HCT116 (cell line): ENCODE measurements around the gene WWOX. TPM values are rescaled to one million over a fixed set of nuclear protein-coding genes. Genes with fewer than 3 reads are reported as not detected.

ENCODE experiments used
- ATAC-seq: fragments of 200-7000 bp; cut with Tn5 transposase; 2 replicates; pipeline ENCODE4 v1.9.1; 2020; ENCODE audit warnings: mild to moderate bottlenecking, moderate library complexity
- BruUV-seq: library from RNA; stranded (reverse); fragments of 400-500 nt; replicated peaks from 2 replicates; lab custom pipeline; 2021; lab: Mats Ljungman, UMichigan
- CTCF ChIA-PET: fragments of 300-600 bp; sonication (Branson Sonifier 250); formaldehyde crosslinking; loops from one replicate; lab custom pipeline; 2021; ENCODE audit warnings: antibody characterized with exemption; lab: Charles Lee
- POLR2A ChIA-PET: fragments of 300-600, 350-600 bp; sonication (Branson Sonifier 250); formaldehyde crosslinking; loops from one replicate; lab custom pipeline; 2021; ENCODE audit warnings: antibody characterized with exemption; lab: Charles Lee
- RAD21 ChIA-PET, 2 experiments: fragments of 300-600 bp; sonication (Branson Sonifier 250); formaldehyde crosslinking; loops; one replicate each; lab custom pipeline; 2023; ENCODE audit warnings: low total read pairs in 2 of 2; ENCODE audit not compliant: uncharacterized antibody in 2 of 2, unreplicated experiment in 2 of 2, low non-redundant PET in 1 of 2; lab: Charles Lee
- DNase-seq: peaks from one replicate; pipeline ENCODE4 v3.0.0-alpha.2; 2010; ENCODE audit warnings: low read depth, low spot score
- H2AFZ ChIP-seq: fragments of 200-600 bp; shearing (Covaris generic), sonication (generic); 2 replicates; pipeline ENCODE4 v1.6.1; 2017; ENCODE audit warnings: low read depth, mixed run types, mixed read lengths, antibody characterized with exemption, low read length; ENCODE audit not compliant: poor library complexity, severe bottlenecking
- H3K27ac ChIP-seq: 2 replicates; pipeline ENCODE4 v1.5.1; 2012; ENCODE audit warnings: low read depth, low read length
- H3K27me3 ChIP-seq: fragments of 200-600 bp; sonication (generic); 2 replicates; pipeline ENCODE4 v1.6.1; 2016; ENCODE audit warnings: mixed run types, low read length, mixed read lengths; ENCODE audit not compliant: insufficient read depth
- H3K36me3 ChIP-seq, 2 experiments: fragments of 200-500 bp in 1 of 2; fragments of 200-600 bp in 1 of 2; sonication (Bioruptor generic) in 1 of 2; sonication (generic) in 1 of 2; 2 replicates each; pipeline versions ENCODE4 v1.5.1 to v1.6.1; 2014 to 2016; ENCODE audit warnings: low read length in 2 of 2, inconsistent platforms in 1 of 2, mixed read lengths in 1 of 2, mixed run types in 1 of 2; ENCODE audit not compliant: insufficient read depth in 2 of 2, control insufficient read depth in 1 of 2
- H3K4me1 ChIP-seq, 2 experiments: fragments of 200-600 bp in 1 of 2; sonication (generic) in 1 of 2; 2 replicates each; pipeline versions ENCODE4 v1.5.1 to v1.6.1; 2012 to 2017; ENCODE audit warnings: low read length in 2 of 2, inconsistent platforms in 1 of 2, mild to moderate bottlenecking in 1 of 2, mixed read lengths in 1 of 2, mixed run types in 1 of 2, moderate library complexity in 1 of 2; ENCODE audit not compliant: insufficient read depth in 2 of 2, control insufficient read depth in 1 of 2
- H3K4me2 ChIP-seq: fragments of 200-600 bp; sonication (generic); 2 replicates; pipeline ENCODE4 v1.6.1; 2017; ENCODE audit warnings: mixed run types, low read length, mixed read lengths
- H3K4me3 ChIP-seq, 2 experiments: fragments of 200-600 bp in 1 of 2; sonication (generic) in 1 of 2; replicated peaks in 1 of 2; 2 replicates each; pipeline ENCODE4 v1.5.1; 2011 to 2016; ENCODE audit warnings: low read length in 2 of 2, control low read depth in 1 of 2, low read depth in 1 of 2, mild to moderate bottlenecking in 1 of 2, mixed read lengths in 1 of 2, mixed run types in 1 of 2
- H3K79me2 ChIP-seq: fragments of 200-600 bp; sonication (generic); 2 replicates; pipeline ENCODE4 v1.6.1; 2017; ENCODE audit warnings: mild to moderate bottlenecking, mixed run types, low read length, moderate library complexity, mixed read lengths; ENCODE audit not compliant: insufficient read depth
- H3K9ac ChIP-seq: fragments of 200-600 bp; sonication (generic); 2 replicates; pipeline ENCODE4 v1.6.1; 2016; ENCODE audit warnings: low read length, mixed read lengths
- H3K9me2 ChIP-seq: fragments of 200-600 bp; sonication (generic), shearing (Covaris generic); 2 replicates; pipeline ENCODE4 v1.6.1; 2017; ENCODE audit warnings: mixed run types, mild to moderate bottlenecking, moderate library complexity; ENCODE audit not compliant: insufficient read depth
- H3K9me3 ChIP-seq, 2 experiments: fragments of 200-500 bp in 1 of 2; fragments of 200-600 bp in 1 of 2; sonication (Bioruptor generic) in 1 of 2; sonication (generic) in 1 of 2; 2 replicates each; pipeline ENCODE4 v1.6.1; 2014 to 2017; ENCODE audit warnings: low read length in 2 of 2, mixed read lengths in 2 of 2, inconsistent platforms in 1 of 2, low read depth in 1 of 2, mild to moderate bottlenecking in 1 of 2, mixed run types in 1 of 2, moderate library complexity in 1 of 2; ENCODE audit not compliant: control insufficient read depth in 1 of 2, insufficient read depth in 1 of 2
- H4K20me1 ChIP-seq: fragments of 200-600 bp; sonication (generic), shearing (Covaris generic); 2 replicates; pipeline ENCODE4 v1.6.1; 2017; ENCODE audit warnings: mixed run types, mild to moderate bottlenecking, moderate library complexity; ENCODE audit not compliant: insufficient read depth
- CBX3 ChIP-seq: IDR thresholded peaks from 2 replicates; pipeline ENCODE4 v1.6.1; 2012; ENCODE audit warnings: low read depth
- EGR1 ChIP-seq: IDR thresholded peaks from 2 replicates; pipeline ENCODE4 v1.6.1; 2012; ENCODE audit warnings: low read depth
- EZH2 ChIP-seq: fragments of 200-600 bp; sonication (generic); IDR thresholded peaks from 2 replicates; pipeline ENCODE4 v1.6.1; 2017; ENCODE audit warnings: antibody characterized with exemption, mixed run types
- EZH2phosphoT487 ChIP-seq: fragments of 200-600 bp; IDR thresholded peaks from 2 replicates; pipeline ENCODE4 v1.6.1; 2018; ENCODE audit warnings: antibody characterized with exemption, borderline replicate concordance
- JUND ChIP-seq: IDR thresholded peaks from 2 replicates; pipeline ENCODE4 v1.6.1; 2012
- POLR2AphosphoS5 ChIP-seq: IDR thresholded peaks from 2 replicates; pipeline ENCODE4 v1.6.1; 2011; ENCODE audit warnings: mild to moderate bottlenecking, low read depth, low read length, moderate library complexity
- SIN3A ChIP-seq: IDR thresholded peaks from 2 replicates; pipeline ENCODE4 v1.6.1; 2012; ENCODE audit warnings: low read depth
- SP1 ChIP-seq: IDR thresholded peaks from 2 replicates; pipeline ENCODE4 v1.6.1; 2012; ENCODE audit warnings: low read depth
- TCF7L2 ChIP-seq: IDR thresholded peaks from 2 replicates; pipeline ENCODE4 v1.7.0; 2011; ENCODE audit warnings: borderline replicate concordance, inconsistent platforms; ENCODE audit not compliant: insufficient read depth, insufficient read length; ENCODE audit errors: extremely low read depth
- YY1 ChIP-seq: IDR thresholded peaks from 2 replicates; pipeline ENCODE4 v1.6.1; 2011; ENCODE audit warnings: low read length, low read depth, moderate library complexity, mild to moderate bottlenecking; ENCODE audit not compliant: insufficient replicate concordance; ENCODE audit errors: extremely low read depth
- ZFX ChIP-seq: fragments of 450-650 bp; IDR thresholded peaks from 2 replicates; pipeline ENCODE4 v1.6.1; 2017
- ZNF274 ChIP-seq: fragments of 200-500 bp; sonication (Bioruptor generic); IDR thresholded peaks from 2 replicates; pipeline ENCODE4 v1.6.1; 2014; ENCODE audit warnings: mild to moderate bottlenecking, low read depth, low read length, inconsistent platforms
- intact Hi-C: fragments of 100-400 bp; cut with micrococcal nuclease; formaldehyde crosslinking; loops from 2 replicates; pipeline ENCODE4 v1.10.0; 2022
- total RNA-seq: library from RNA; stranded (reverse); gene quantifications from one replicate; pipeline ENCODE4 v1.2.1, GENCODE V29; 2021; ENCODE audit not compliant: unreplicated experiment
- TF ChIP-seq, protein P1 (sequence below): IDR thresholded peaks from 2 replicates; pipeline ENCODE4 v1.6.1; 2011; ENCODE audit warnings: mild to moderate bottlenecking, low read length, moderate library complexity; ENCODE audit not compliant: insufficient replicate concordance; ENCODE audit errors: extremely low read depth
- TF ChIP-seq, protein P2 (sequence below): IDR thresholded peaks from 2 replicates; pipeline ENCODE4 v1.6.1; 2012
- TF ChIP-seq, protein P3 (sequence below): IDR thresholded peaks from 2 replicates; pipeline ENCODE4 v1.6.1; 2012; ENCODE audit warnings: low read depth
- TF ChIP-seq, protein P4 (sequence below): IDR thresholded peaks from 2 replicates; pipeline ENCODE4 v1.6.1; 2012

WWOX gene
- total RNA-seq, 1 experiment from 2014 or later: 13.7 TPM

DNA sequence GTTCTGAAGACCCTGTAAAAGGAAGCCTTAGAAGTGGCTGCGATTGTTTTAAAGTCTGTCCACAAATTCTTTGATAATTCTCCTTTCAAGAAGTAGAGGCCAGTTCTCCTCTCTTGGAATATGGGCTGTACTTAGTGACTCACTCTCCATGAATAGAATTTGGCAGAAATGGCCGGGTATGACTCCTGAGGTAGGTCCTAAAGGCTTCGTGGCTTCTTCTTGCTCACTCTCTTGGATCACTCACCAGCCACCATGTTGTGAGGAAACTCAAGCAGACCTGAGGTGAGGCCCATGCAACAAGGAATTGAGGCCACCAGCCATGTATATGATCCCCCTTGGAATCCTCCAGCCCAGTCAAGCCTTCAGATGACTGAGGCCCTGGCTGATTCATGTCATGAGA, 75.8 kb downstream of the WWOX start (continued):
- no peak for TF ChIP-seq SIN3A
- no peak for TF ChIP-seq SP1
- no peak for TF ChIP-seq ZNF274
- no peak for TF ChIP-seq JUND
- no peak for TF ChIP-seq POLR2AphosphoS5

DNA sequence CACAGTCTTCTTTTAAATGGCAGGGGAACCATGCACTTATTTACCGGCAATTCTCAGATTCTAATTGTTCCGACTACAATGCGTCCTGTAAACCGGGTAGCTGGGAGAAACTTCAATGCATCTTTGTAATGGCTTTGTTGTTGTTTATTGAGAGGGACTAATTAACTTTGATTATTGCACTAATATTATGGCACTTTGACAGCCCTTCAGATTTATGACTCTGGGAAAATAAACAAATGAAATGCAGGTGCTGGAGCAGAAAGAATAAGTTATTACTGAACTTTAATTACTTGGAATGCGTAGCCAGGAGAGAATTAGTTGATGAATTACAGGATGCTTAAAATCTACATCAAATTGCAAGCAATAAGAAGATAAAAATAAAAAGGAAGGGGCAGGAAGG, 77.0 kb downstream of the WWOX start:
- ChIA-PET RAD21 (no interaction called here), CTCF (no interaction called here), POLR2A (no interaction called here)
- DNase-seq (no peak), ATAC-seq (no peak)
- no peaks in the 10 kb centered on the region for H3K36me3 ChIP-seq
- no peaks in the 10 kb centered on the region for H3K4me1 ChIP-seq
- H3K27ac ChIP-seq: no peak overlapping the region
- H3K4me2 ChIP-seq: no peak overlapping the region
- TF ChIP-seq EZH2phosphoT487: no peak
- TF ChIP-seq EZH2: no peak
- no peak for TF ChIP-seq POLR2AphosphoS5
- TF ChIP-seq, protein P1, sequence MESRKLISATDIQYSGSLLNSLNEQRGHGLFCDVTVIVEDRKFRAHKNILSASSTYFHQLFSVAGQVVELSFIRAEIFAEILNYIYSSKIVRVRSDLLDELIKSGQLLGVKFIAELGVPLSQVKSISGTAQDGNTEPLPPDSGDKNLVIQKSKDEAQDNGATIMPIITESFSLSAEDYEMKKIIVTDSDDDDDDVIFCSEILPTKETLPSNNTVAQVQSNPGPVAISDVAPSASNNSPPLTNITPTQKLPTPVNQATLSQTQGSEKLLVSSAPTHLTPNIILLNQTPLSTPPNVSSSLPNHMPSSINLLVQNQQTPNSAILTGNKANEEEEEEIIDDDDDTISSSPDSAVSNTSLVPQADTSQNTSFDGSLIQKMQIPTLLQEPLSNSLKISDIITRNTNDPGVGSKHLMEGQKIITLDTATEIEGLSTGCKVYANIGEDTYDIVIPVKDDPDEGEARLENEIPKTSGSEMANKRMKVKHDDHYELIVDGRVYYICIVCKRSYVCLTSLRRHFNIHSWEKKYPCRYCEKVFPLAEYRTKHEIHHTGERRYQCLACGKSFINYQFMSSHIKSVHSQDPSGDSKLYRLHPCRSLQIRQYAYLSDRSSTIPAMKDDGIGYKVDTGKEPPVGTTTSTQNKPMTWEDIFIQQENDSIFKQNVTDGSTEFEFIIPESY: no peak
- TF ChIP-seq, protein P2, sequence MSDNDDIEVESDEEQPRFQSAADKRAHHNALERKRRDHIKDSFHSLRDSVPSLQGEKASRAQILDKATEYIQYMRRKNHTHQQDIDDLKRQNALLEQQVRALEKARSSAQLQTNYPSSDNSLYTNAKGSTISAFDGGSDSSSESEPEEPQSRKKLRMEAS: no peak
- no peak for TF ChIP-seq EGR1
- TF ChIP-seq CBX3: no peak
- TF ChIP-seq ZNF274: no peak
- TF ChIP-seq ZFX: no peak
- TF ChIP-seq, protein P3, sequence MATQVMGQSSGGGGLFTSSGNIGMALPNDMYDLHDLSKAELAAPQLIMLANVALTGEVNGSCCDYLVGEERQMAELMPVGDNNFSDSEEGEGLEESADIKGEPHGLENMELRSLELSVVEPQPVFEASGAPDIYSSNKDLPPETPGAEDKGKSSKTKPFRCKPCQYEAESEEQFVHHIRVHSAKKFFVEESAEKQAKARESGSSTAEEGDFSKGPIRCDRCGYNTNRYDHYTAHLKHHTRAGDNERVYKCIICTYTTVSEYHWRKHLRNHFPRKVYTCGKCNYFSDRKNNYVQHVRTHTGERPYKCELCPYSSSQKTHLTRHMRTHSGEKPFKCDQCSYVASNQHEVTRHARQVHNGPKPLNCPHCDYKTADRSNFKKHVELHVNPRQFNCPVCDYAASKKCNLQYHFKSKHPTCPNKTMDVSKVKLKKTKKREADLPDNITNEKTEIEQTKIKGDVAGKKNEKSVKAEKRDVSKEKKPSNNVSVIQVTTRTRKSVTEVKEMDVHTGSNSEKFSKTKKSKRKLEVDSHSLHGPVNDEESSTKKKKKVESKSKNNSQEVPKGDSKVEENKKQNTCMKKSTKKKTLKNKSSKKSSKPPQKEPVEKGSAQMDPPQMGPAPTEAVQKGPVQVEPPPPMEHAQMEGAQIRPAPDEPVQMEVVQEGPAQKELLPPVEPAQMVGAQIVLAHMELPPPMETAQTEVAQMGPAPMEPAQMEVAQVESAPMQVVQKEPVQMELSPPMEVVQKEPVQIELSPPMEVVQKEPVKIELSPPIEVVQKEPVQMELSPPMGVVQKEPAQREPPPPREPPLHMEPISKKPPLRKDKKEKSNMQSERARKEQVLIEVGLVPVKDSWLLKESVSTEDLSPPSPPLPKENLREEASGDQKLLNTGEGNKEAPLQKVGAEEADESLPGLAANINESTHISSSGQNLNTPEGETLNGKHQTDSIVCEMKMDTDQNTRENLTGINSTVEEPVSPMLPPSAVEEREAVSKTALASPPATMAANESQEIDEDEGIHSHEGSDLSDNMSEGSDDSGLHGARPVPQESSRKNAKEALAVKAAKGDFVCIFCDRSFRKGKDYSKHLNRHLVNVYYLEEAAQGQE: no peak
- TF ChIP-seq SIN3A: no peak
- no peak for TF ChIP-seq TCF7L2
- TF ChIP-seq, protein P4, sequence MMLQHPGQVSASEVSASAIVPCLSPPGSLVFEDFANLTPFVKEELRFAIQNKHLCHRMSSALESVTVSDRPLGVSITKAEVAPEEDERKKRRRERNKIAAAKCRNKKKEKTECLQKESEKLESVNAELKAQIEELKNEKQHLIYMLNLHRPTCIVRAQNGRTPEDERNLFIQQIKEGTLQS: no peak
- TF ChIP-seq YY1: no peak
- no peaks in the 10 kb centered on the region for H3K9me3 ChIP-seq
- H2AFZ ChIP-seq: no peak overlapping the region
- H3K4me3 ChIP-seq: no peak overlapping the region
- H3K9ac ChIP-seq: no peak overlapping the region
- BruUV-seq: no TSS peak
- no peaks in the 10 kb centered on the region for H4K20me1 ChIP-seq
- H3K9me2 ChIP-seq: no peaks in the 10 kb centered on the region
- intact Hi-C loops: no loop called here
- H3K27me3 ChIP-seq: no peaks in the 10 kb centered on the region
- H3K79me2 ChIP-seq: no peaks in the 10 kb centered on the region
